Measurements from ENCODE around the gene WDR59.

DNA sequence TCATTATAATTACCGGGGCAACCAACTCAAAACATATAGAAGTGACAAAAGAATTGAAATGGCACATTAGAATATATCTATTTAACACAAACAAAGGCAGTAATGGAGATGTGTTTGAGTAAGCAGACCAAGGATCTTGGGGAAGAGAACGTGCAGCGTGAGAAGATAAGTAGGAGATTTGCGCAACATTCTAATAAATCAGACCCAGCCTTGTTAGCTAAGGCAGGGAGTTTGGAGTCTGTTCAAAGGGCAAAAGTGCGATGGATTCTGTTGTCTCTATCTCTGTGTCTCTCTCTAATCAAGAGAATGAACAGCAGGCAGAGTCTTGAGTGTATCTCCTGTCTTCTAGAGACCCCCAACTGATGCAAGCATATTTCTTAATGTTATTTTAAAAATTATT is 155.3 kb downstream of the WDR59 start:
- TF ChIP-seq, protein P1, sequence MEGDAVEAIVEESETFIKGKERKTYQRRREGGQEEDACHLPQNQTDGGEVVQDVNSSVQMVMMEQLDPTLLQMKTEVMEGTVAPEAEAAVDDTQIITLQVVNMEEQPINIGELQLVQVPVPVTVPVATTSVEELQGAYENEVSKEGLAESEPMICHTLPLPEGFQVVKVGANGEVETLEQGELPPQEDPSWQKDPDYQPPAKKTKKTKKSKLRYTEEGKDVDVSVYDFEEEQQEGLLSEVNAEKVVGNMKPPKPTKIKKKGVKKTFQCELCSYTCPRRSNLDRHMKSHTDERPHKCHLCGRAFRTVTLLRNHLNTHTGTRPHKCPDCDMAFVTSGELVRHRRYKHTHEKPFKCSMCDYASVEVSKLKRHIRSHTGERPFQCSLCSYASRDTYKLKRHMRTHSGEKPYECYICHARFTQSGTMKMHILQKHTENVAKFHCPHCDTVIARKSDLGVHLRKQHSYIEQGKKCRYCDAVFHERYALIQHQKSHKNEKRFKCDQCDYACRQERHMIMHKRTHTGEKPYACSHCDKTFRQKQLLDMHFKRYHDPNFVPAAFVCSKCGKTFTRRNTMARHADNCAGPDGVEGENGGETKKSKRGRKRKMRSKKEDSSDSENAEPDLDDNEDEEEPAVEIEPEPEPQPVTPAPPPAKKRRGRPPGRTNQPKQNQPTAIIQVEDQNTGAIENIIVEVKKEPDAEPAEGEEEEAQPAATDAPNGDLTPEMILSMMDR (IDR thresholded peaks at IDR 0.05 in 4 of 5, conservative IDR thresholded peaks at IDR 0.05 in 1 of 5), result no peak
- TF ChIP-seq POLR2A (IDR thresholded peaks at IDR 0.05), result no peak

Measured in gastrocnemius medialis (tissue), 4 donors.